Body of pancreas (tissue), 4 donors: Measurements from ENCODE around the gene PSD.
A peak's percentile ranks its signal among the peaks of the same experiment; 100 is the strongest.

Experiments
- CTCF ChIP-seq, 7 experiments: fragments of 450-650 bp in 4 of 7; fragments of 200-600 bp in 3 of 7; sonication (generic) in 3 of 7; IDR thresholded peaks; one replicate each; pipeline ENCODE4 v1.5.1; 2016 to 2019; ENCODE audit warnings: antibody characterized with exemption in 7 of 7
- POLR2A ChIP-seq, 3 donors: fragments of 450-650 bp; IDR thresholded peaks; one replicate each; pipeline ENCODE4 v1.6.1; 2016; ENCODE audit warnings: antibody characterized with exemption in 3 of 3, mild to moderate bottlenecking in 2 of 3

GRCh38 chr10:102451105-102451969 is 32.8 kb upstream of the PSD start, which contains the start of gene C10orf95:
- TF ChIP-seq CTCF (IDR thresholded peaks at IDR 0.05) (no peak), POLR2A (IDR thresholded peaks at IDR 0.05) (peak in 1 of 3 donors; percentile 23)
